HCT116 (cell line): ENCODE measurements around the gene B3GALT6. TPM values are rescaled to one million over a fixed set of nuclear protein-coding genes. Genes with fewer than 3 reads are reported as not detected.

Experiments used
- ATAC-seq: fragments of 200-7000 bp; cut with Tn5 transposase; 2 replicates; pipeline ENCODE4 v1.9.1; 2020; ENCODE audit warnings: mild to moderate bottlenecking, moderate library complexity
- BruUV-seq: library from RNA; stranded (reverse); fragments of 400-500 nt; replicated peaks from 2 replicates; lab custom pipeline; 2021; lab: Mats Ljungman, UMichigan
- CTCF ChIA-PET: fragments of 300-600 bp; sonication (Branson Sonifier 250); formaldehyde crosslinking; loops from one replicate; lab custom pipeline; 2021; ENCODE audit warnings: antibody characterized with exemption; lab: Charles Lee
- POLR2A ChIA-PET: fragments of 300-600, 350-600 bp; sonication (Branson Sonifier 250); formaldehyde crosslinking; loops from one replicate; lab custom pipeline; 2021; ENCODE audit warnings: antibody characterized with exemption; lab: Charles Lee
- RAD21 ChIA-PET, 2 experiments: fragments of 300-600 bp; sonication (Branson Sonifier 250); formaldehyde crosslinking; loops; one replicate each; lab custom pipeline; 2023; ENCODE audit warnings: low total read pairs in 2 of 2; ENCODE audit not compliant: uncharacterized antibody in 2 of 2, unreplicated experiment in 2 of 2, low non-redundant PET in 1 of 2; lab: Charles Lee
- DNase-seq: peaks from one replicate; pipeline ENCODE4 v3.0.0-alpha.2; 2010; ENCODE audit warnings: low read depth, low spot score
- H2AFZ ChIP-seq: fragments of 200-600 bp; shearing (Covaris generic), sonication (generic); 2 replicates; pipeline ENCODE4 v1.6.1; 2017; ENCODE audit warnings: low read depth, mixed run types, mixed read lengths, antibody characterized with exemption, low read length; ENCODE audit not compliant: poor library complexity, severe bottlenecking
- H3K27ac ChIP-seq: 2 replicates; pipeline ENCODE4 v1.5.1; 2012; ENCODE audit warnings: low read depth, low read length
- H3K27me3 ChIP-seq: fragments of 200-600 bp; sonication (generic); 2 replicates; pipeline ENCODE4 v1.6.1; 2016; ENCODE audit warnings: mixed run types, low read length, mixed read lengths; ENCODE audit not compliant: insufficient read depth
- H3K36me3 ChIP-seq, 2 experiments: fragments of 200-500 bp in 1 of 2; fragments of 200-600 bp in 1 of 2; sonication (Bioruptor generic) in 1 of 2; sonication (generic) in 1 of 2; 2 replicates each; pipeline versions ENCODE4 v1.5.1 to v1.6.1; 2014 to 2016; ENCODE audit warnings: low read length in 2 of 2, inconsistent platforms in 1 of 2, mixed read lengths in 1 of 2, mixed run types in 1 of 2; ENCODE audit not compliant: insufficient read depth in 2 of 2, control insufficient read depth in 1 of 2
- H3K4me1 ChIP-seq, 2 experiments: fragments of 200-600 bp in 1 of 2; sonication (generic) in 1 of 2; 2 replicates each; pipeline versions ENCODE4 v1.5.1 to v1.6.1; 2012 to 2017; ENCODE audit warnings: low read length in 2 of 2, inconsistent platforms in 1 of 2, mild to moderate bottlenecking in 1 of 2, mixed read lengths in 1 of 2, mixed run types in 1 of 2, moderate library complexity in 1 of 2; ENCODE audit not compliant: insufficient read depth in 2 of 2, control insufficient read depth in 1 of 2
- H3K4me2 ChIP-seq: fragments of 200-600 bp; sonication (generic); 2 replicates; pipeline ENCODE4 v1.6.1; 2017; ENCODE audit warnings: mixed run types, low read length, mixed read lengths
- H3K4me3 ChIP-seq, 2 experiments: fragments of 200-600 bp in 1 of 2; sonication (generic) in 1 of 2; replicated peaks in 1 of 2; 2 replicates each; pipeline ENCODE4 v1.5.1; 2011 to 2016; ENCODE audit warnings: low read length in 2 of 2, control low read depth in 1 of 2, low read depth in 1 of 2, mild to moderate bottlenecking in 1 of 2, mixed read lengths in 1 of 2, mixed run types in 1 of 2
- H3K79me2 ChIP-seq: fragments of 200-600 bp; sonication (generic); 2 replicates; pipeline ENCODE4 v1.6.1; 2017; ENCODE audit warnings: mild to moderate bottlenecking, mixed run types, low read length, moderate library complexity, mixed read lengths; ENCODE audit not compliant: insufficient read depth
- H3K9ac ChIP-seq: fragments of 200-600 bp; sonication (generic); 2 replicates; pipeline ENCODE4 v1.6.1; 2016; ENCODE audit warnings: low read length, mixed read lengths
- H3K9me2 ChIP-seq: fragments of 200-600 bp; sonication (generic), shearing (Covaris generic); 2 replicates; pipeline ENCODE4 v1.6.1; 2017; ENCODE audit warnings: mixed run types, mild to moderate bottlenecking, moderate library complexity; ENCODE audit not compliant: insufficient read depth
- H3K9me3 ChIP-seq, 2 experiments: fragments of 200-500 bp in 1 of 2; fragments of 200-600 bp in 1 of 2; sonication (Bioruptor generic) in 1 of 2; sonication (generic) in 1 of 2; 2 replicates each; pipeline ENCODE4 v1.6.1; 2014 to 2017; ENCODE audit warnings: low read length in 2 of 2, mixed read lengths in 2 of 2, inconsistent platforms in 1 of 2, low read depth in 1 of 2, mild to moderate bottlenecking in 1 of 2, mixed run types in 1 of 2, moderate library complexity in 1 of 2; ENCODE audit not compliant: control insufficient read depth in 1 of 2, insufficient read depth in 1 of 2
- H4K20me1 ChIP-seq: fragments of 200-600 bp; sonication (generic), shearing (Covaris generic); 2 replicates; pipeline ENCODE4 v1.6.1; 2017; ENCODE audit warnings: mixed run types, mild to moderate bottlenecking, moderate library complexity; ENCODE audit not compliant: insufficient read depth
- ATF3 ChIP-seq: IDR thresholded peaks from 2 replicates; pipeline ENCODE4 v1.6.1; 2012
- CBX3 ChIP-seq: IDR thresholded peaks from 2 replicates; pipeline ENCODE4 v1.6.1; 2012; ENCODE audit warnings: low read depth
- CEBPB ChIP-seq: IDR thresholded peaks from 2 replicates; pipeline ENCODE4 v1.6.1; 2012; ENCODE audit warnings: low read depth
- CTCF ChIP-seq, 3 experiments: fragments of 200-600 bp in 1 of 3; sonication (generic) in 1 of 3; IDR thresholded peaks in 2 of 3; conservative IDR thresholded peaks in 1 of 3; 2 replicates each; pipeline ENCODE4 v1.5.1; 2012 to 2017; ENCODE audit warnings: low read depth in 2 of 3, low read length in 2 of 3, antibody characterized with exemption in 1 of 3, borderline replicate concordance in 1 of 3, control low read depth in 1 of 3, mild to moderate bottlenecking in 1 of 3, mixed read lengths in 1 of 3, mixed run types in 1 of 3, moderate library complexity in 1 of 3; ENCODE audit not compliant: insufficient read depth in 1 of 3
- ELF1 ChIP-seq: IDR thresholded peaks from 2 replicates; pipeline ENCODE4 v1.6.1; 2012; ENCODE audit warnings: low read depth, borderline replicate concordance
- EZH2phosphoT487 ChIP-seq: fragments of 200-600 bp; IDR thresholded peaks from 2 replicates; pipeline ENCODE4 v1.6.1; 2018; ENCODE audit warnings: antibody characterized with exemption, borderline replicate concordance
- POLR2A ChIP-seq: IDR thresholded peaks from 2 replicates; pipeline ENCODE4 v1.7.0; 2011; ENCODE audit warnings: borderline replicate concordance; ENCODE audit not compliant: insufficient read depth, insufficient read length; ENCODE audit errors: extremely low read depth
- POLR2AphosphoS5 ChIP-seq: IDR thresholded peaks from 2 replicates; pipeline ENCODE4 v1.6.1; 2011; ENCODE audit warnings: mild to moderate bottlenecking, low read depth, low read length, moderate library complexity
- SRF ChIP-seq: IDR thresholded peaks from 2 replicates; pipeline ENCODE4 v1.6.1; 2012; ENCODE audit warnings: low read depth
- TCF7L2 ChIP-seq: IDR thresholded peaks from 2 replicates; pipeline ENCODE4 v1.7.0; 2011; ENCODE audit warnings: borderline replicate concordance, inconsistent platforms; ENCODE audit not compliant: insufficient read depth, insufficient read length; ENCODE audit errors: extremely low read depth
- ZBTB33 ChIP-seq: IDR thresholded peaks from 2 replicates; pipeline ENCODE4 v1.6.1; 2011; ENCODE audit warnings: mild to moderate bottlenecking, low read length, moderate library complexity; ENCODE audit not compliant: insufficient replicate concordance; ENCODE audit errors: extremely low read depth
- intact Hi-C: fragments of 100-400 bp; cut with micrococcal nuclease; formaldehyde crosslinking; loops from 2 replicates; pipeline ENCODE4 v1.10.0; 2022
- total RNA-seq: library from RNA; stranded (reverse); gene quantifications from one replicate; pipeline ENCODE4 v1.2.1, GENCODE V29; 2021; ENCODE audit not compliant: unreplicated experiment

The B3GALT6 gene
- total RNA-seq, 1 experiment from 2014 or later: 16.3 TPM

GRCh38 chr1:1216770-1217620 lies 15.0 kb upstream of the B3GALT6 start:
- RAD21 ChIA-PET: no interaction called here
- intact Hi-C loops: no loop called here
- CTCF ChIA-PET: no interaction called here

More at GRCh38 chr1:1216770-1217620, 15.0 kb upstream of the B3GALT6 start:
- Histone ChIP-seq H3K9me2 (no peaks in the 10 kb centered on the region), H2AFZ (no peak overlapping the region), H4K20me1 (no peaks in the 10 kb centered on the region), H3K79me2 (no peaks in the 10 kb centered on the region), H3K27ac (peak overlapping the region; percentile 11; the same call in 1 of the 2 replicates), H3K4me1 (peaks cover 0 to 7% of the 10 kb centered on the region in 2 experiments; a peak in 2 of 4 replicates), H3K27me3 (no peaks in the 10 kb centered on the region), H3K9me3 (no peaks in the 10 kb centered on the region), H3K4me2 (no peak overlapping the region), H3K9ac (no peak overlapping the region), H3K36me3 (peaks cover 8 to 16% of the 10 kb centered on the region in 2 experiments; a peak in 3 of 4 replicates), H3K4me3 (no peak overlapping the region)
- POLR2A ChIA-PET: no interaction called here
- no TSS peak for BruUV-seq
- ATAC-seq (no peak), DNase-seq (no peak)
- TF ChIP-seq EZH2phosphoT487 (no peak), ATF3 (no peak), SRF (no peak), POLR2A (no peak), ELF1 (no peak), CBX3 (no peak), ZBTB33 (no peak), CEBPB (no peak), TCF7L2 (no peak), CTCF (IDR thresholded peaks at IDR 0.05 in 2 of 3, conservative IDR thresholded peaks at IDR 0.05 in 1 of 3; ENCODE audit: borderline replicate concordance in 1 of 3, insufficient read depth in 1 of 3, low read depth in 2 of 3, low read length in 2 of 3) (no peak), POLR2AphosphoS5 (no peak)
